ENCODE measurements around the gene SLC66A3.
A peak's percentile ranks its signal among the peaks of the same experiment; 100 is the strongest.

Gene SLC66A3

GRCh38 chr2:11174222-11174621 lies 19.0 kb downstream of the SLC66A3 start:
- H3K4me3 ChIP-seq (replicated peaks; ENCODE audit: low read depth, low read length) = no peak overlapping the region
- no peak for DNase-seq (ENCODE audit: low read depth)
- no peak for TF ChIP-seq CTCF (IDR thresholded peaks at IDR 0.05; ENCODE audit: low read length, missing control alignments)

GRCh38 chr2:11175293-11175795 lies 20.1 kb downstream of the SLC66A3 start:
- no peak for TF ChIP-seq CTCF (IDR thresholded peaks at IDR 0.05; ENCODE audit: low read length, missing control alignments)
- DNase-seq (ENCODE audit: low read depth) = peak; percentile 70
- no peak overlapping the region for H3K4me3 ChIP-seq (replicated peaks; ENCODE audit: low read depth, low read length)

GRCh38 chr2:11177871-11178690 lies 22.8 kb downstream of the SLC66A3 start:
- H3K4me3 ChIP-seq (replicated peaks; ENCODE audit: low read depth, low read length) = no peak overlapping the region
- DNase-seq (ENCODE audit: low read depth) = no peak
- no peak for TF ChIP-seq CTCF (IDR thresholded peaks at IDR 0.05; ENCODE audit: low read length, missing control alignments)

GRCh38 chr2:11179196-11179595 lies 23.9 kb downstream of the SLC66A3 start:
- DNase-seq (ENCODE audit: low read depth) = no peak
- TF ChIP-seq CTCF (IDR thresholded peaks at IDR 0.05; ENCODE audit: low read length, missing control alignments) = no peak
- no peak overlapping the region for H3K4me3 ChIP-seq (replicated peaks; ENCODE audit: low read depth, low read length)

- no peak for TF ChIP-seq CTCF (IDR thresholded peaks at IDR 0.05; ENCODE audit: low read length, missing control alignments)
- no peak for DNase-seq (ENCODE audit: low read depth)
- no peak overlapping the region for H3K4me3 ChIP-seq (replicated peaks; ENCODE audit: low read depth, low read length)
These were observed 24.6 kb downstream of the SLC66A3 start for GRCh38 chr2:11179899-11180298.

- DNase-seq (ENCODE audit: low read depth) = no peak
- TF ChIP-seq CTCF (IDR thresholded peaks at IDR 0.05; ENCODE audit: low read length, missing control alignments) = no peak
- H3K4me3 ChIP-seq (replicated peaks; ENCODE audit: low read depth, low read length) = no peak overlapping the region
These were observed 25.4 kb downstream of the SLC66A3 start for GRCh38 chr2:11180653-11181052.

- no peak overlapping the region for H3K4me3 ChIP-seq (replicated peaks; ENCODE audit: low read depth, low read length)
- no peak for DNase-seq (ENCODE audit: low read depth)
- TF ChIP-seq CTCF (IDR thresholded peaks at IDR 0.05; ENCODE audit: low read length, missing control alignments) = no peak
These were observed 27.7 kb downstream of the SLC66A3 start for GRCh38 chr2:11182951-11183350.

All from fibroblast of pulmonary artery (primary cell).